H1 (cell line): ENCODE measurements around the gene ENTR1. TPM values are rescaled to one million over a fixed set of nuclear protein-coding genes. Genes with fewer than 3 reads are reported as not detected.

ENCODE experiments used
- CTCF ChIA-PET: fragments of 300-600 bp; sonication (Branson Sonifier 250); formaldehyde crosslinking; loops from one replicate; lab custom pipeline; 2021; ENCODE audit not compliant: partially characterized antibody; lab: Charles Lee
- POLR2A ChIA-PET: fragments of 300-600 bp; sonication (Branson Sonifier 250); formaldehyde crosslinking; loops from one replicate; lab custom pipeline; 2021; ENCODE audit warnings: inconsistent platforms; ENCODE audit not compliant: partially characterized antibody; lab: Charles Lee
- DNase-seq, 2 experiments: peaks; one replicate each; pipeline versions ENCODE4 v3.0.0 to v3.0.0-alpha.2; 2010 to 2022; ENCODE audit warnings: low spot score in 2 of 2, low read depth in 1 of 2, mixed read lengths in 1 of 2
- FAIRE-seq: peaks from 2 replicates; lab custom pipeline; 2011; peaks lifted over from hg19 to GRCh38; lab: Jason Lieb, UNC
- H2AFZ ChIP-seq: 2 replicates; pipeline ENCODE4 v1.8.1; 2012; ENCODE audit warnings: low read length, inconsistent platforms
- H2AK5ac ChIP-seq: 2 replicates; pipeline ENCODE4 v1.6.1; 2013; ENCODE audit warnings: low read depth, low read length
- H2BK120ac ChIP-seq: replicated peaks from 2 replicates; pipeline ENCODE3; 2013; ENCODE audit warnings: low read depth, low read length, inconsistent platforms
- H2BK12ac ChIP-seq: 2 replicates; pipeline ENCODE4 v1.6.1; 2013; ENCODE audit warnings: low read depth, low read length
- H2BK15ac ChIP-seq: 2 replicates; pipeline ENCODE4 v1.6.1; 2013; ENCODE audit warnings: low read length
- H2BK20ac ChIP-seq: 2 replicates; pipeline ENCODE4 v1.6.1; 2013; ENCODE audit warnings: low read length
- H2BK5ac ChIP-seq: 2 replicates; pipeline ENCODE4 v1.6.1; 2013; ENCODE audit warnings: low read depth, low read length
- H3K14ac ChIP-seq: 2 replicates; pipeline ENCODE4 v1.6.1; 2013; ENCODE audit warnings: inconsistent platforms; ENCODE audit not compliant: insufficient read length
- H3K18ac ChIP-seq: 2 replicates; pipeline ENCODE4 v1.6.1; 2013; ENCODE audit warnings: low read length; ENCODE audit errors: extremely low read depth
- H3K23ac ChIP-seq: 2 replicates; pipeline ENCODE4 v1.6.1; 2013; ENCODE audit warnings: inconsistent platforms; ENCODE audit not compliant: insufficient read length
- H3K23me2 ChIP-seq: 2 replicates; pipeline ENCODE4 v1.6.1; 2013; ENCODE audit warnings: low read depth, low read length
- H3K27ac ChIP-seq: 2 replicates; pipeline ENCODE4 v1.6.1; 2011; ENCODE audit warnings: low read depth, low read length, inconsistent platforms
- H3K27me3 ChIP-seq, 4 experiments: replicated peaks in 1 of 4; 1 replicate in 1 of 4; 2 replicates in 3 of 4; pipeline versions ENCODE4 v1.6.1 to v1.8.1; 2011 to 2013; ENCODE audit warnings: low read length in 3 of 4, mild to moderate bottlenecking in 3 of 4, inconsistent platforms in 2 of 4, mixed read lengths in 2 of 4, moderate library complexity in 1 of 4; ENCODE audit not compliant: control insufficient read depth in 3 of 4, insufficient read depth in 3 of 4; ENCODE audit errors: extremely low read depth in 1 of 4
- H3K36me3 ChIP-seq, 4 experiments: 2 replicates each; pipeline versions ENCODE4 v1.6.1 to v1.8.1; 2011 to 2013; ENCODE audit warnings: mild to moderate bottlenecking in 4 of 4, low read length in 3 of 4, moderate library complexity in 2 of 4, control low read depth in 1 of 4, inconsistent platforms in 1 of 4; ENCODE audit not compliant: insufficient read depth in 4 of 4, control insufficient read depth in 2 of 4
- H3K4ac ChIP-seq: replicated peaks from 2 replicates; pipeline ENCODE3; 2013; ENCODE audit warnings: low read length, low read depth, mixed read lengths, inconsistent platforms; ENCODE audit not compliant: insufficient read length
- H3K4me1 ChIP-seq, 4 experiments: replicated peaks in 1 of 4; 1 replicate in 1 of 4; 2 replicates in 3 of 4; pipeline versions ENCODE4 v1.6.1 to v1.8.1; 2011 to 2013; ENCODE audit warnings: low read length in 3 of 4, inconsistent platforms in 2 of 4, mixed read lengths in 1 of 4; ENCODE audit not compliant: insufficient read depth in 4 of 4, control insufficient read depth in 3 of 4
- H3K4me2 ChIP-seq, 2 experiments: 2 replicates each; pipeline versions ENCODE4 v1.6.1 to v1.8.1; 2011 to 2013; ENCODE audit warnings: low read depth in 2 of 2, low read length in 2 of 2, control low read depth in 1 of 2, inconsistent platforms in 1 of 2, mild to moderate bottlenecking in 1 of 2; ENCODE audit not compliant: insufficient read depth in 1 of 2
- H3K4me3 ChIP-seq, 4 experiments: fragments of 200-600, 300-600 bp in 1 of 4; sonication (generic), shearing (Covaris generic), sonication (Bioruptor Twin) in 1 of 4; 2 replicates each; pipeline versions ENCODE4 v1.5.1 to v1.8.1; 2011 to 2016; ENCODE audit warnings: low read length in 4 of 4, low read depth in 3 of 4, control low read depth in 2 of 4, inconsistent platforms in 2 of 4, mild to moderate bottlenecking in 2 of 4, mixed read lengths in 1 of 4, moderate library complexity in 1 of 4; ENCODE audit not compliant: insufficient read depth in 2 of 4; ENCODE audit errors: extremely low read depth in 1 of 4
- H3K56ac ChIP-seq: replicated peaks from 2 replicates; pipeline ENCODE3; 2013; ENCODE audit warnings: low read depth, mild to moderate bottlenecking, mixed read lengths, low read length, inconsistent platforms; ENCODE audit not compliant: insufficient read length
- H3K79me1 ChIP-seq: 2 replicates; pipeline ENCODE4 v1.6.1; 2013; ENCODE audit warnings: low read depth, low read length, control low read depth
- H3K79me2 ChIP-seq, 2 experiments: 2 replicates each; pipeline versions ENCODE4 v1.6.1 to v1.8.1; 2012 to 2013; ENCODE audit warnings: low read length in 2 of 2, mild to moderate bottlenecking in 2 of 2, inconsistent platforms in 1 of 2; ENCODE audit not compliant: insufficient read depth in 2 of 2, control insufficient read depth in 1 of 2
- H3K9ac ChIP-seq, 4 experiments: replicated peaks in 1 of 4; 1 replicate in 1 of 4; 2 replicates in 3 of 4; pipeline versions ENCODE4 v1.6.1 to v1.8.1; 2011 to 2013; ENCODE audit warnings: low read depth in 3 of 4, low read length in 3 of 4, control low read depth in 2 of 4, mild to moderate bottlenecking in 2 of 4, moderate library complexity in 2 of 4, inconsistent platforms in 1 of 4; ENCODE audit errors: extremely low read depth in 1 of 4
- H3K9me3 ChIP-seq, 2 experiments: 2 replicates each; pipeline versions ENCODE4 v1.6.1 to v1.8.1; 2012 to 2013; ENCODE audit warnings: mild to moderate bottlenecking in 2 of 2, moderate library complexity in 2 of 2, control low read depth in 1 of 2, inconsistent platforms in 1 of 2, low read depth in 1 of 2, low read length in 1 of 2, mixed read lengths in 1 of 2; ENCODE audit not compliant: insufficient read depth in 2 of 2
- H4K20me1 ChIP-seq, 2 experiments: replicated peaks in 1 of 2; 2 replicates each; pipeline versions ENCODE3 to v1.8.1; 2011 to 2013; ENCODE audit warnings: inconsistent platforms in 2 of 2, low read length in 2 of 2, mild to moderate bottlenecking in 1 of 2; ENCODE audit not compliant: insufficient read depth in 2 of 2, control insufficient read depth in 1 of 2
- H4K5ac ChIP-seq: 2 replicates; pipeline ENCODE4 v1.6.1; 2013; ENCODE audit warnings: low read length, low read depth, mixed read lengths, inconsistent platforms; ENCODE audit not compliant: insufficient read length
- H4K8ac ChIP-seq: 2 replicates; pipeline ENCODE4 v1.8.0; 2013; ENCODE audit warnings: mild to moderate bottlenecking, moderate library complexity, low read length, inconsistent platforms; ENCODE audit not compliant: insufficient read depth; ENCODE audit errors: extremely low read depth
- H4K91ac ChIP-seq: replicated peaks from 2 replicates; pipeline ENCODE3; 2013; ENCODE audit warnings: low read length, mixed read lengths, inconsistent platforms; ENCODE audit not compliant: insufficient read length
- CTBP2 ChIP-seq: IDR thresholded peaks from 2 replicates; pipeline ENCODE4 v1.7.0; 2011; ENCODE audit warnings: borderline replicate concordance, mild to moderate bottlenecking, moderate library complexity, mixed read lengths, low read length; ENCODE audit not compliant: insufficient read depth, insufficient read length
- EZH2 ChIP-seq: fragments of 200-600 bp; sonication (generic); IDR thresholded peaks from 2 replicates; pipeline ENCODE4 v1.7.1; 2012; ENCODE audit warnings: low read depth, mild to moderate bottlenecking, moderate library complexity, low read length, inconsistent platforms; ENCODE audit not compliant: severe bottlenecking
- NRF1 ChIP-seq: IDR thresholded peaks from 2 replicates; pipeline ENCODE4 v1.6.1; 2011; ENCODE audit warnings: mild to moderate bottlenecking, low read depth, low read length, improper control_type of control experiment
- SP1 ChIP-seq: IDR thresholded peaks from 2 replicates; pipeline ENCODE4 v1.6.1; 2011; ENCODE audit warnings: low read depth, low read length
- TEAD4 ChIP-seq: IDR thresholded peaks from 2 replicates; pipeline ENCODE4 v1.6.1; 2012; ENCODE audit warnings: low read depth, low read length, inconsistent platforms, mixed read lengths
- WGBS, 2 experiments: shearing (Covaris generic) in 1 of 2; methylation state at CpG; one replicate each; pipeline versions ENCODE4 v1.1.6 to v1.1.7; 2013 to 2015; ENCODE audit warnings: low lambda C conversion rate in 2 of 2, mixed read lengths in 2 of 2, inconsistent platforms in 1 of 2, low coverage in 1 of 2, missing lambda C conversion rate in 1 of 2; ENCODE audit not compliant: insufficient replicate concordance in 2 of 2, insufficient coverage in 1 of 2, insufficient read length in 1 of 2; ENCODE audit errors: extremely low coverage in 1 of 2, missing lambda C conversion rate in 1 of 2; 5-methylcytosine and 5-hydroxymethylcytosine counted together
- polyA plus RNA-seq, 7 experiments: library from polyadenylated mRNA; depleted of rRNA in 3 of 7; stranded (reverse) in 5 of 7; unstranded in 2 of 7; fragments of >200 nt in 5 of 7; fragments of 200-250 nt in 2 of 7; gene quantifications; 1 replicate in 5 of 7; 2 replicates in 1 of 7; 4 replicates in 1 of 7; pipeline versions ENCODE4 v1.2.1 to v1.2.3, GENCODE V29; 2011 to 2013; ENCODE audit warnings: missing spikeins in 2 of 7, mixed read lengths in 2 of 7
- total RNA-seq: library from RNA; stranded (reverse); fragmentation: NEBNext Ultra II Directional; extraction: Animal tissue kit (Norgen Biotek cat#: 25700); gene quantifications from 2 replicates; pipeline ENCODE4 v1.2.1, GENCODE V29; 2021
- TF ChIP-seq, protein P1 (sequence below): IDR thresholded peaks from 2 replicates; pipeline ENCODE4 v1.6.1; 2012; ENCODE audit warnings: inconsistent platforms

Gene ENTR1
- total and polyA plus RNA-seq, 2 of the 8 experiments (the other 6 are each of a cell fraction or from before 2014, with no cell fraction given), result 65.2 to 102 TPM

DNA sequence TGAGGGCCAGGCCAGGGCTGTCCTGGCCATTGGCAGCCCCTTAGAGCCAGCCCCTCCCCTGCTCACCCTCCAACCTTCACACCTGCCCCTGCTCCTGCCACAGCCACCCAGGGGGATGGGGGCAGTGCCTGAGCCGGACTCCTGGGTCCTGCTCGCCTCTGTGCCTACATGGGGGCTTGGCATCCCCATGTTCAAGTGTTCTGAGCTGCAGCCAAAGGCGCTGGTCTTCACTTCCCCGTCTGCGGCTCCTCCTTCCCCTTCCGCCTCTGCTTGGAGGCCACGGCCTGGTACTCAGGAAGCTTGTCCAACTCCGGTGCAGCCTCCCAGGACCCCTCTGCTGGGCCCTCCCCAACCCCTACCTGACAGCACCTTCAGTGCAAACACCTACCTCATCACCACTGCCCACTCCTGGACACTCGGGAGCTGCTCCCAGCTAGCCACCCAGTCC, 44.6 kb downstream of the ENTR1 start:
- no peak for DNase-seq
- Histone ChIP-seq H3K4me2 (no peak overlapping the region), H3K4me1 (peaks cover 0 to 8% (median under 1%) of the 10 kb centered on the region in 4 experiments; a peak in 3 of 7 replicates), H2BK15ac (no peak overlapping the region), H3K18ac (no peak overlapping the region), H4K8ac (no peak overlapping the region; the same call in none of the 2 replicates), H3K9me3 (peaks cover 0 to 3% of the 10 kb centered on the region in 2 experiments; a peak in 1 of 4 replicates), H2BK12ac (no peak overlapping the region), H3K27ac (no peak overlapping the region; the same call in 1 of the 2 replicates), H3K23me2 (no peaks in the 10 kb centered on the region; the same call in 1 of the 2 replicates), H3K23ac (no peak overlapping the region), H3K14ac (no peak overlapping the region), H4K91ac (no peak overlapping the region), H3K36me3 (peaks cover 0 to 2% (median 0%) of the 10 kb centered on the region in 4 experiments; a peak in 1 of 8 replicates), H2BK5ac (no peak overlapping the region), H3K79me2 (no peaks in the 10 kb centered on the region), H3K4me3 (no peak overlapping the region), H2AK5ac (no peak overlapping the region), H3K4ac (no peak overlapping the region), H3K9ac (no peak overlapping the region), H2BK120ac (no peak overlapping the region), H4K5ac (no peak overlapping the region), H3K56ac (no peak overlapping the region), H2AFZ (no peak overlapping the region), H3K79me1 (peaks cover 3% of the 10 kb centered on the region), H2BK20ac (no peak overlapping the region), H3K27me3 (peaks cover 0 to 2% (median 0%) of the 10 kb centered on the region in 4 experiments; a peak in 2 of 7 replicates), H4K20me1 (peaks cover 0 to 7% of the 10 kb centered on the region in 2 experiments)
- no peak for FAIRE-seq
- 93% methylated on average over 6 of the region's 9 CpGs; no CpG with 5 or more reads in 1 of the 2 experiments for WGBS, 2 experiments
- TF ChIP-seq EZH2, result no peak
- TF ChIP-seq, protein P1, sequence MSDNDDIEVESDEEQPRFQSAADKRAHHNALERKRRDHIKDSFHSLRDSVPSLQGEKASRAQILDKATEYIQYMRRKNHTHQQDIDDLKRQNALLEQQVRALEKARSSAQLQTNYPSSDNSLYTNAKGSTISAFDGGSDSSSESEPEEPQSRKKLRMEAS, result no peak
- no peak for TF ChIP-seq TEAD4
- TF ChIP-seq SP1, result no peak
- no peak for TF ChIP-seq CTBP2
- no peak for TF ChIP-seq NRF1
- CTCF ChIA-PET, result interaction anchor here (0.9 to 7.1 kb wide), 10 partner anchors 9 to 252 kb away, joined by 3 to 80 read pairs (median 6); no protein-coding TSS in a partner anchor
- POLR2A ChIA-PET, result interaction anchor here (0.8 to 15.8 kb wide), 12 partner anchors 10 to 361 kb away, joined by 4 to 137 read pairs (median 4); partner anchors contain the start of genes CARD9 and SNAPC4
